ENCODE results near the gene PPM1K.

DNA sequence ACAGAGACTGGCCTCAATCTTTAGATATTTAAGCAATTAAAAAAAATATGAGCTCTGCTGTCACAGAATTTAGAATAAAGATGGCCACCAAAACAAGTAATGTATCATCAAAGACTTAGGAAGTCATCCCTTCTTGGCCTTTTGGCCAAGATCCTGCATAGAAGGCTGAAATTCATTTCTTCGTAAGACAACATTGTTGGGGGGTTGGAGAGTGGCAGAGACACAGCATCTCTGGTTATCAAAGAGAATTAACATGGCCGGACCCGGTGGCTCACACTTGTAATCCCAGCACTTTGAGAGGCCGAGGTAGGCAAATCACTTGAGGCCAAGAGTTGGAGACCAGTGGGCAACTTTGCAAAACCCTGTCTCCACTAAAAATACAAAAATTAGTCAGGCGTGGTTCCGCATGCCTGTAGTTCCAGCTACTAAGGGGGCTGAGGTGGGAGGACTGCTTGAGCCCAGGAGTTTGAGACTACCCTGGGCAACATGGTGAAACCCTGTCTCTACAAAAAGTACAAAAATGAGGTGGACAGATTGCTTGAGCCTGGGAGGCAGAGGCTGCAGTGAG is 4.0 kb downstream of the PPM1K start:
- TF ChIP-seq, protein P1, sequence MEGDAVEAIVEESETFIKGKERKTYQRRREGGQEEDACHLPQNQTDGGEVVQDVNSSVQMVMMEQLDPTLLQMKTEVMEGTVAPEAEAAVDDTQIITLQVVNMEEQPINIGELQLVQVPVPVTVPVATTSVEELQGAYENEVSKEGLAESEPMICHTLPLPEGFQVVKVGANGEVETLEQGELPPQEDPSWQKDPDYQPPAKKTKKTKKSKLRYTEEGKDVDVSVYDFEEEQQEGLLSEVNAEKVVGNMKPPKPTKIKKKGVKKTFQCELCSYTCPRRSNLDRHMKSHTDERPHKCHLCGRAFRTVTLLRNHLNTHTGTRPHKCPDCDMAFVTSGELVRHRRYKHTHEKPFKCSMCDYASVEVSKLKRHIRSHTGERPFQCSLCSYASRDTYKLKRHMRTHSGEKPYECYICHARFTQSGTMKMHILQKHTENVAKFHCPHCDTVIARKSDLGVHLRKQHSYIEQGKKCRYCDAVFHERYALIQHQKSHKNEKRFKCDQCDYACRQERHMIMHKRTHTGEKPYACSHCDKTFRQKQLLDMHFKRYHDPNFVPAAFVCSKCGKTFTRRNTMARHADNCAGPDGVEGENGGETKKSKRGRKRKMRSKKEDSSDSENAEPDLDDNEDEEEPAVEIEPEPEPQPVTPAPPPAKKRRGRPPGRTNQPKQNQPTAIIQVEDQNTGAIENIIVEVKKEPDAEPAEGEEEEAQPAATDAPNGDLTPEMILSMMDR (conservative IDR thresholded peaks at IDR 0.05; ENCODE audit: low read depth in 2 of 2), result no peak
- no peak for TF ChIP-seq POLR2AphosphoS5 (IDR thresholded peaks at IDR 0.05; ENCODE audit: low read depth)
- TF ChIP-seq NANOG (IDR thresholded peaks at IDR 0.05; ENCODE audit: borderline replicate concordance), result no peak
- TF ChIP-seq JUNB (IDR thresholded peaks at IDR 0.05; ENCODE audit: unreplicated experiment), result no peak
- TF ChIP-seq, protein P2, sequence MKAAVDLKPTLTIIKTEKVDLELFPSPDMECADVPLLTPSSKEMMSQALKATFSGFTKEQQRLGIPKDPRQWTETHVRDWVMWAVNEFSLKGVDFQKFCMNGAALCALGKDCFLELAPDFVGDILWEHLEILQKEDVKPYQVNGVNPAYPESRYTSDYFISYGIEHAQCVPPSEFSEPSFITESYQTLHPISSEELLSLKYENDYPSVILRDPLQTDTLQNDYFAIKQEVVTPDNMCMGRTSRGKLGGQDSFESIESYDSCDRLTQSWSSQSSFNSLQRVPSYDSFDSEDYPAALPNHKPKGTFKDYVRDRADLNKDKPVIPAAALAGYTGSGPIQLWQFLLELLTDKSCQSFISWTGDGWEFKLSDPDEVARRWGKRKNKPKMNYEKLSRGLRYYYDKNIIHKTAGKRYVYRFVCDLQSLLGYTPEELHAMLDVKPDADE (IDR thresholded peaks at IDR 0.05), result no peak
- no peak for TF ChIP-seq ZNF114 (CRISPR knock-in tag; IDR thresholded peaks at IDR 0.05)
- TF ChIP-seq EZH2 (IDR thresholded peaks at IDR 0.05; ENCODE audit: low read depth, unreplicated experiment), result no peak
- TF ChIP-seq, protein P3, sequence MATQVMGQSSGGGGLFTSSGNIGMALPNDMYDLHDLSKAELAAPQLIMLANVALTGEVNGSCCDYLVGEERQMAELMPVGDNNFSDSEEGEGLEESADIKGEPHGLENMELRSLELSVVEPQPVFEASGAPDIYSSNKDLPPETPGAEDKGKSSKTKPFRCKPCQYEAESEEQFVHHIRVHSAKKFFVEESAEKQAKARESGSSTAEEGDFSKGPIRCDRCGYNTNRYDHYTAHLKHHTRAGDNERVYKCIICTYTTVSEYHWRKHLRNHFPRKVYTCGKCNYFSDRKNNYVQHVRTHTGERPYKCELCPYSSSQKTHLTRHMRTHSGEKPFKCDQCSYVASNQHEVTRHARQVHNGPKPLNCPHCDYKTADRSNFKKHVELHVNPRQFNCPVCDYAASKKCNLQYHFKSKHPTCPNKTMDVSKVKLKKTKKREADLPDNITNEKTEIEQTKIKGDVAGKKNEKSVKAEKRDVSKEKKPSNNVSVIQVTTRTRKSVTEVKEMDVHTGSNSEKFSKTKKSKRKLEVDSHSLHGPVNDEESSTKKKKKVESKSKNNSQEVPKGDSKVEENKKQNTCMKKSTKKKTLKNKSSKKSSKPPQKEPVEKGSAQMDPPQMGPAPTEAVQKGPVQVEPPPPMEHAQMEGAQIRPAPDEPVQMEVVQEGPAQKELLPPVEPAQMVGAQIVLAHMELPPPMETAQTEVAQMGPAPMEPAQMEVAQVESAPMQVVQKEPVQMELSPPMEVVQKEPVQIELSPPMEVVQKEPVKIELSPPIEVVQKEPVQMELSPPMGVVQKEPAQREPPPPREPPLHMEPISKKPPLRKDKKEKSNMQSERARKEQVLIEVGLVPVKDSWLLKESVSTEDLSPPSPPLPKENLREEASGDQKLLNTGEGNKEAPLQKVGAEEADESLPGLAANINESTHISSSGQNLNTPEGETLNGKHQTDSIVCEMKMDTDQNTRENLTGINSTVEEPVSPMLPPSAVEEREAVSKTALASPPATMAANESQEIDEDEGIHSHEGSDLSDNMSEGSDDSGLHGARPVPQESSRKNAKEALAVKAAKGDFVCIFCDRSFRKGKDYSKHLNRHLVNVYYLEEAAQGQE (IDR thresholded peaks at IDR 0.05; ENCODE audit: unreplicated experiment), result no peak

All from GM23338 (cell line).